ENCODE results near the gene CAPN14.

The CAPN14 gene

DNA sequence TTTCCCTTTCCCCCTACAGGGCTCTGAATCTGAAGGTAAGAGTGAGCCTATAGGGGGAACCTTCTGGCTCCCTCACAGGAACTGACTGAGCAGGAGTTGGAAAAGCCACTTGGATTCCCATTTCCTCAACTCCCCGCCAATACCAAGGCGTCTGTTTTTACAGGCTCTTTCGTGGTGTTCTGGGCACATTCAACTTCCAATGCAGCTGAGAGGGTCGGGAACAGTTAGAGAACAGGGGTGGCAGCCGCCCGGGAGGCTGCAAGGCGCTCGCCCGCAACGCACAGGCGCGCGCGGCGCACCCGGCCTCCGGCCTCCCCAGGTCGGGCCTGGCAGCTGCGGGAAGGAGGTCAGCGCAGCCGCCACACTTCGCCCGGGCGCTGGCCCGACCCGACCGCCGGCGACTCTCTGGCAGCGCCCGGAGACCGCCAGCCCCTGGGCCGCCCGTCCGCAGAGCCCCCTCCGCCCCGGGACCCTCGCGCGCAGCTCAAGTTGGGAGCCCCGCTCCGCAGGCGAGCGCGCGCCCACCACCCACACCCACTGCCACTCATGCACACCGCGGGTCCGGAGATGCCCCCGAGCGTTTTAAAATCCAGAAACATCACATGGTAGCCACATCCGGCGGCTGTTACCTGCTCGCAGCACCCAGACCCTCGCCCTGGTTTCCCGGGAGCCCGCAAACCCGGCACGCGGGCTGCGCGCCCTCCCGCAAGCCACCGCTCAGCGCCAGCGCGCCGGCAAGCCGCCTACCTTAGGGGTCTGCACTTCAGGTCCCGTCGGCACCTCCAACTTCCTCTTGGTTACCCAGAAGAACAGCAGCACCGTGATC lies 79.9 kb downstream of the CAPN14 start:
- no peak for DNase-seq (ENCODE audit: low read depth)
- TF ChIP-seq, protein P1, sequence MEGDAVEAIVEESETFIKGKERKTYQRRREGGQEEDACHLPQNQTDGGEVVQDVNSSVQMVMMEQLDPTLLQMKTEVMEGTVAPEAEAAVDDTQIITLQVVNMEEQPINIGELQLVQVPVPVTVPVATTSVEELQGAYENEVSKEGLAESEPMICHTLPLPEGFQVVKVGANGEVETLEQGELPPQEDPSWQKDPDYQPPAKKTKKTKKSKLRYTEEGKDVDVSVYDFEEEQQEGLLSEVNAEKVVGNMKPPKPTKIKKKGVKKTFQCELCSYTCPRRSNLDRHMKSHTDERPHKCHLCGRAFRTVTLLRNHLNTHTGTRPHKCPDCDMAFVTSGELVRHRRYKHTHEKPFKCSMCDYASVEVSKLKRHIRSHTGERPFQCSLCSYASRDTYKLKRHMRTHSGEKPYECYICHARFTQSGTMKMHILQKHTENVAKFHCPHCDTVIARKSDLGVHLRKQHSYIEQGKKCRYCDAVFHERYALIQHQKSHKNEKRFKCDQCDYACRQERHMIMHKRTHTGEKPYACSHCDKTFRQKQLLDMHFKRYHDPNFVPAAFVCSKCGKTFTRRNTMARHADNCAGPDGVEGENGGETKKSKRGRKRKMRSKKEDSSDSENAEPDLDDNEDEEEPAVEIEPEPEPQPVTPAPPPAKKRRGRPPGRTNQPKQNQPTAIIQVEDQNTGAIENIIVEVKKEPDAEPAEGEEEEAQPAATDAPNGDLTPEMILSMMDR (IDR thresholded peaks at IDR 0.05; ENCODE audit: insufficient read depth, low read depth, low read length, missing control alignments): no peak
- no peak overlapping the region; the same call in 1 of the 2 replicates for H3K4me3 ChIP-seq (ENCODE audit: low read depth, low read length)

DNA sequence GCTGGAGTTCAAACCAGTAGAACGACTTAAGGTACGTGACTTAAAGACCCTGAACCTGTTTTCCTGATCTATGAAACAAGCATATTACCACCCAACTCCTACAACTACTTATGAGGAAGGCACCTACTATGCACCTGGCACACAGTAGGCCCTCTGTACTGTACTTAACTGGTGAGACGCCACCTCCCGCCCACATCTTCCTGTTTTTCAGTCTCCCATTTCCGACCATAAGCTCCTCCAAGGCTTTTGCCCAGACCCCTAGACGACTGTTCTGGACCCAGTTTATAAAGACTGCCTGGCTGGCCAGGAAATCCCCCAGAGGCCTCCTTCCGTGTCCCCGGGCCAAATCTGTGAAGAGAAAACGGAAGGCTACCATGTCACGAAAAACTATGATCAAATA lies 80.6 kb downstream of the CAPN14 start:
- H3K4me3 ChIP-seq (ENCODE audit: low read depth, low read length): no peak overlapping the region
- DNase-seq (ENCODE audit: low read depth): no peak
- TF ChIP-seq, protein P1 (IDR thresholded peaks at IDR 0.05; ENCODE audit: insufficient read depth, low read depth, low read length, missing control alignments): no peak

DNA sequence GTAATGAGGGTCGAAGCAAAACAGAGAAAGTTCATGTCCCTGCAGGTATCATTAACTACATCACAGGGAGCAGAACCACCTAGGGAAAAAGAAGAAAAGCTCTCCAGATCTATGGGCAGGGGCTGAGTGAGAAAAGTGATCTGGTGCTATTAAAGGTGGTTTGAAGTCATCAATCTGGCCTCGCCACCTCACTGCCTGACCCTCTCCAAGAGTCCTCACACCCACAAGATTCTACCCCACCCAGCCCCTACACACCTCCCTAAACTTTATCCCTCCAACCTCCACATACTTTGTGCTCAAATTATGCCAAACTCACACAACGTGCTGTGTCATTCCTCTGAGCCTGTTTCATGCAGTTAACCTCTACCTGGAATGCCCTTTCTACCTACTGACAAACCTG lies 81.3 kb downstream of the CAPN14 start:
- TF ChIP-seq, protein P1 (IDR thresholded peaks at IDR 0.05; ENCODE audit: insufficient read depth, low read depth, low read length, missing control alignments): no peak
- no peak for DNase-seq (ENCODE audit: low read depth)
- H3K4me3 ChIP-seq (ENCODE audit: low read depth, low read length): no peak overlapping the region

DNA sequence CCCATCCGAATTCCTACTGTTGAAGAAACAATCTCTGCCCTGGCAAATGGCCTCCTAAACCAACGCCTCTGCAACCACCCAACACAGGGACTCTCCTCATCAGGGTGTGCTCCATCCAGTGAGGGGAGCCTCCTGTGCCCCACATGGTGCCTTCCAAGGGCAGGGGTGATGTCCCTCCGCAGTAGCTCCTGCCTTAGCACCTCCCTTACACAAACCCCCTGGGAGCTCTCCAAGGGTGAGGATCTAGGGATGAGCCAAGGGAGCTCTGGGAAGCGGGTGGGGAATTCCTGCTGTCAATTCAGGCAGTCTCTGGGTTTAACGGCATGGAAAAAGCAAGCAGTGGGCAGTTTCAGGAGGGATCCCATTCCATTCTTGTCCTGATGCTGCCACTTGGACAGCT lies 82.8 kb downstream of the CAPN14 start:
- DNase-seq (ENCODE audit: low read depth): no peak
- no peak overlapping the region for H3K4me3 ChIP-seq (ENCODE audit: low read depth, low read length)
- TF ChIP-seq, protein P1 (IDR thresholded peaks at IDR 0.05; ENCODE audit: insufficient read depth, low read depth, low read length, missing control alignments): no peak

DNA sequence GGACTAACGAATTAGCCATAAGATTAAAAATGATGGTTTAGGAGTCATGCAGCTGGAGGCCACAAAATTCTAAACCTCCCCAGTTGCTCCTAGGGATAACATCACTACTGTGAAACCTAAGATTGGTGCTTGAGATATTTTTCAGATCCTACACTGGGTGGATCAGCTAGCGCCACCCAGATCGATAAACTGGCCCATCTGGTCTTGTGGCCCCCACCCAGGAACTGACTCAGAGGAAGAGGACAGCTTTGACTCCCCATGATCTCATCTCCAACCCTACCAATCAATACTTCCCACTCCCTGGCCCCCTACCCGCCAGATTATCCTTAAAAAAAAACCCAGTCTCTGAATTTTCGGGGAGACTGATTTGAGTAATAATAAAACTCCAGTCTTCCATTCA lies 84.5 kb downstream of the CAPN14 start:
- H3K4me3 ChIP-seq (ENCODE audit: low read depth, low read length): no peak overlapping the region
- TF ChIP-seq, protein P1 (IDR thresholded peaks at IDR 0.05; ENCODE audit: insufficient read depth, low read depth, low read length, missing control alignments): no peak
- DNase-seq (ENCODE audit: low read depth): no peak

DNA sequence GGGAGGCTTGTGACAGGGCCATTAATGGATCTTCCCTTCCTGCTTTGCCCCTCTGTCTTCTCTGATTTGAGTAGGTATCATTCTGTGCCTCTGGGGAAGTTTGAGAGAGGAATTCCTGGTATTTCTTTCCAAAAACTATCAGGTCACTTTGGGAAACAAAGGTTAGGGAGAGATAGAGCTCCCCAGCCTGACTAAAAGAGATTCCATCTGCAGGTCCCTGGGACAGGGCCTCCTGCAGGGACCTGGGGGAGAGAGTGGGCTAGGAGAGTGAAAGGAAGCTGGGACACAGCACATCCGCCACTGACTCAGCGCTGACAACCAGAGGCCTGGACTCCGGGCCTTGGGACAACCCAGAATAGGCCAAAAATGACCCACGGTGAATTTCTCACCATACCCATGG lies 85.4 kb downstream of the CAPN14 start:
- TF ChIP-seq, protein P1 (IDR thresholded peaks at IDR 0.05; ENCODE audit: insufficient read depth, low read depth, low read length, missing control alignments): no peak
- no peak for DNase-seq (ENCODE audit: low read depth)
- no peak overlapping the region for H3K4me3 ChIP-seq (ENCODE audit: low read depth, low read length)

Data from GM12865 (cell line).